GM19463 (cell line): Measurements from ENCODE around the gene S100A7A.

Source experiments
- ATAC-seq: cut with Tn5 transposase; IDR thresholded peaks from one replicate; pipeline ENCODE4 v1.9.1; 2021; ENCODE audit warnings: mild to moderate bottlenecking, moderate library complexity; ENCODE audit not compliant: unreplicated experiment

S100A7A gene

DNA sequence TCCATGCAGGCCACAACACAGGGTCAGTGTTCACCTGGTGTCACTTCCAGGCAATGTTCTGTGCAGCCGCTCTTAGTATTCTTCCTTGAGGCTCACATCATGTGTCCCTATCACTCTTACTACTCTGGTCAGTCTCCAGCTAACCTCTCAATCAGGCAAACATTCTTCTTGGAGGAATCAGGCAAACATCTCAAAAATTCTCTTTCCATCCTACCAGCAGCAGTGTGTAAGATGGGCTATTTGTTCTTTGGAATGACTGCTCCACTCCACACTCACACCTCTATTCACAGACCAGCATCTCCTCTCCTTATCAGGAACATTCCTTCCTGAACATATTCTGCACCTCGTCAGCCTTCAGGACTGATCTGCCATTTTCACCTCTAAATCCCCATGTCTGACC is 4.0 kb downstream of the S100A7A start:
- ATAC-seq: no peak

DNA sequence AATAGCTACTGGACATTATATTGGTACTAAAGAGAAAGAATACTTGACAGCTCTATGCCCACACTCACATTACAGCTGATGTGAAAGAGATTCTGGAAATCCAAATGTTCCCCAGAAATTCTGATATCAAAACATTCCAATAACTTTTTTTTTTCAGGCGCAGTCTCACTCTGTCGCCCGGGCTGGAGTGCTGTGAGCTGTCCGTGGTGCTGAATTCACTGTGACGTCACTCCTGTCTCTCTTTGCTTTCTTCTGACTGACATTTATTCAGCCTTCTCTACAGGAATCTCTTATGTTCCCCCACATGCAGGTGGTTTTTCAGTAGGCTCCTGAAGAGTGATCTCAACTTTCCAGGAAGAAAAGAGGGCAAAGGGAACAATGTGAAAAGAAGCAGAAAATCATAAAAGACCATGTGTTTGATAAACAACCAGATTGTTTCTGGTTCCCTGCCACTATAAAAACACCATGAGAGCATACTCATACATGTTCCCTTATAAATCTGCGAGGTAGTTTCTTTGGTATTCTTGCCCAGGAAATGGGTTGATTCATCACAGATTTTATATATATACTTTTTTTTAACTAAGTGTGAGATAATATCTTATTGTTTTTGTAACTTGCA is 6.2 kb downstream of the S100A7A start:
- ATAC-seq: no peak

DNA sequence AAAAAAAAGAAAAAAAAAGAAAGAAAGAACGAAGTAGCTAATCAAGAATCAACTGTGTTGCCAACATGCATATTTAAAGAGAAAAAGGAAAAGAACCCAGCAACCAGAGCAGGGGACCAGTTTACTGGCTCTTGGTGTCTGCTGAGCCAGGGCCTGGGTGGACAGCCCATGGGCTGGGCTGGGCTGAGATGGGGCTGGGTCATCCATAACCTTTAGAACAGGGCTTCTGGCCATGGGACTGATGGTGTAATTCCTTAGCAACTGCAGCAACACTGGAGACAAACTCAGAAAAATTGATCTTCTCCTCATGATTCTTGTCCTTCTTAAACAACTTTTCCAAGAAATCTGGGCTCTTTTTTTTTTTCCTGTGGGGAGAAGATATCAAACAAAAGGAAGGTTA is 10.5 kb downstream of the S100A7A start:
- no peak for ATAC-seq

DNA sequence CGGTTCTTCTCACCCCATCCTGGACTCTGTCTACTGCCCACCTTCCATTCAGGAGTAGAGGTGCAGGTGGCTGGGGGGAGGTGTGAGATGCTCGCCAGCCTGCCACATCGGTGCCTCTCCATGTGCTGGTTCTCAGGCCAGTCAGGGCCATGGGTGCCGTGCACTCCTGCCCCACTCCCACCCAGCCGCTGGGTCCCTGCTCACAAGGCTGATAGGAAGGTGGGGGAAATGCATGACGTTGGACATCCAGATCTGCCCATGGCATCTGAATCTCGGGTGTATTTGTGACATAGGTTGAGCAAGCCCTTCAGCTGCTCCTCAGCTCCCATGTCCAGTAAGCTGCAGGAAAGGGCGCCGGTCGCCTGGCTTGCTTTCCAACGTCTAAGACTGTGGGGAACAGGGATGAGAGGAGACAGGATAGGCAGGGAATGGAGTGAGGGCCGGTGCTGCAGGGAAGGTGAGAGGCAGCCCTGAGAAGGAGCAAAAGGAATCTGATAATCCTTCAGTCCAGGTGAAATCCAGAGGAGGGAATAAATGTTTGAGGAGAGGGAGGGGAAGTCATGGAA is 11.8 kb downstream of the S100A7A start:
- no peak for ATAC-seq

DNA sequence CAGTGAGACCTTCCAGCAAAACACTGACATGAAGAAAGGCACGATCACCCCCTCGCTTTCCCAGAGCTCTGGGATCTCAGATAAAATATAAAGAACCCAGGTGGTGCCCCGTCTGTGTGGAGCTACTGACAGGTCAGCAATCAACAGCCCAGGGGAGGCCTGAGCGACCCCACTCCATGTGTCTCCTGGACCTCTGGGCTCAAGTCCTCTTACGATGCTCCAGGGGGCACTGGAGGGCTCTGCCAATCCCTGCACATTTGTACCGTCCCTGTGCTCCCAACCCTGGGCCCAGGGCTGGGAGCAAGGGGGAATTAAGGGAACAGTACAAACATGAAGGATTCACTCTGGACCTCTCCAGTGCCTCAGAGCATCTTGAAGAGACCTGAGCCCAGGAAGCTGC is 12.5 kb downstream of the S100A7A start:
- ATAC-seq: no peak

DNA sequence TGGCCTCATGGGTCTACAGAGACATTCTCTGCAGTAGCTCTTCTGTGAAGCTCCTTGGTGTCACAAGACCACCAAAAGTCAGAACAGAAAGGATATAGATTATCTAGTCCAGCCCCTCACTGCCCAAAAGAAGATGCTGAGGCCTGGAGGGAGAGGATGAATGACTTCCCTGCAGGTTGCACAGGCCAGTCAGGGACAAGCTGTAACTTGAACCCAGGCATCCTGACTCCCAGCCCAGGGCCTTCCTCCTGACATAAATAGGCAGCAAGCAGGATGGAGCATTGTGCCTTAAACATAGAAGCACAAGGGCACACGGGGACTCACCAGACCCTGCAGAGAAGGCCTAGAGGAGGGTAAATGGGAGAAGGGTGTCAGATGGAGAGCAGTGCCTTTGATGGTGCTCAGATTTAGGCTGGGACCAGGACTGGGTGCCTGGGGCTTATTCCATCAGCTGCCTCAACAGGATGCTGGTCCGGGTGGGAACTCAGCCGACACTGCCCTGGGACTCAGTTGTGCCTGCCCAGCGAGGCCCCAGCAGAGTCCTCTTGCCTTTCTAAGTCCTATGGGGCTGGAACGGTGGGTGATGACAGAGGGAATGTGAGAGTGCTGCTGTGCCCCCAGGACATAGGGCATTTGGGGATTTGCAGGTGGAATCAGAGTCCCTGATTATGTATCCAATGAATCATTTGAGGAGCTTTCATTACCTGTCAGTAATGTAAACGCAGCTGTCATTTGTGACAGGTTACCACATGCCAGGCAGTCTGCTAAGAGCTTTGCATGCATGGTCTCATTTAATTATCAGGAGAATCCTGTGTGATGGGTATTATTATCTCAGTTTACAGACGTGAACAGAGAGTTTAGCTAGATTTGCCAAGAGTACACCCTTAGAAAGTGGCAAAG is 13.2 kb downstream of the S100A7A start:
- ATAC-seq: no peak

DNA sequence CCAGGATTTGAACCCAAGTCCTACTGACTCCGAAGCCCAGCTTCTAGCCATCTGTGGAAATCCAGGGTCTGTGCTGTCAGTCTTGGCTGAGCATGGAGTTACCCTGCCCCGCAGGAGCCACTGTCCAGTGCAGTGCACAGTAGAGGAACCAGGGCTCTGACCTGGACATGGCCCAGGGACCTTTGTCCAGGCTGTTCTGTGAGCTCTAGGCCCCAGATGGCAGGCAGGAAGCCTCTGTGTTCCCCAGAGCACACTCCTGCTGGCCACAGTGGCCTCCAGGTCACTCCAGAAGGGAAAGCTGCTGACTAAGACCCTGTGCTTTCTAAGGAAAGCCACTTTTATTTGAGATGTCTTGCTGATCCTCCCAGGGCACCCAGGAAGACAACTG is 13.8 kb downstream of the S100A7A start:
- ATAC-seq: no peak

DNA sequence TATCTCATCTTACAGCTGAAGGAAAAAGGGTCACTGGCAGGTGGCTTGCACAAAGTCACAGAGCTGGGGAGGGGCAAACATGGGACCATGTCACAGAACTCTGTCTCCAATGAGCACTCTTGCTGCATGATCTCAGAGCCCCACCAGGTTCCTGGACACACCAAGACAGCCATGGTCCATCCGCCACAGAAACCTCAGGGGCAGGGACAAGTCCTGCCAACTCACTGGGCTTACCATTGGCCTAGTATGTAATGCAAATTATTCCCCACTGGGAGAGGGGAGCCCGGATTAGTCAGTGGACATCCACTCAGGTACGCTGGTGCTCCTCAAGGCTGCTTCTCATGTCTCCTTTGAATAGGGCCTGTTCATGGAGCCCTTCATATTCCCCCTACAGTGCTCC is 14.2 kb downstream of the S100A7A start:
- ATAC-seq: no peak

DNA sequence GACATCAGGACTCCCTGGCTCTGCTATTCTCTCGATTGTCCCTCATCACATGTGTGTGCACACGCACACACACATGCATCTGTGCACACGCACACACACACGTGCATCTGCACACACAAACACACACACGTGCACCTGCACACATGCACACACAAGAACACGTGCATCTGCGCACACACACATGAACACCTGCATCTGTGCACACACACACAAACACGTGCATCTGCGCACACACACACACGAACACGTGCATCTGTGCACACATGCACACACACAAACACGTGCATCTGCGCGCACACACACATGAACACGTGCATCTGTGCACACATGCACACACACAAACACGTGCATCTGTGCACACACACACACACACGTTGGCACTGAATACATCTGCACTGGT is 14.7 kb downstream of the S100A7A start:
- no peak for ATAC-seq

DNA sequence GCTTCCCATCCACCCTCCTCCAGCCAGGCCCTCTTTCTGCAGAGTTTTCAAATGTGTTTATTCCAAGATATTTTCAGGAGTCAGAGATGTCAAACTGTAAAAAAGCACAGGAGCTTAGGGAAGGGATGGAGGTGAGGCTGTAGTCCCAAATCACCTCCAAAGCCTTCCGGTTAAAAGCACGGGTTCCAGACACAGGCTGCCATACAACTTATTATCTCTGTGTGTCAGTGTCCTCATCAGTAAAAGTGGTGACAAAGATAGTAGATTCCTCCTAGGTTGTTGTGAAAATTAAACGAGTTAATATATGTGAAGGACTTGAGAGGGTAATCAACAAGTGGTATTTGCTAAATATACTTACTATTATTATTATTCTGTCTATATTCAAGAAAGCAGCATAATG is 15.1 kb downstream of the S100A7A start:
- ATAC-seq: no peak

DNA sequence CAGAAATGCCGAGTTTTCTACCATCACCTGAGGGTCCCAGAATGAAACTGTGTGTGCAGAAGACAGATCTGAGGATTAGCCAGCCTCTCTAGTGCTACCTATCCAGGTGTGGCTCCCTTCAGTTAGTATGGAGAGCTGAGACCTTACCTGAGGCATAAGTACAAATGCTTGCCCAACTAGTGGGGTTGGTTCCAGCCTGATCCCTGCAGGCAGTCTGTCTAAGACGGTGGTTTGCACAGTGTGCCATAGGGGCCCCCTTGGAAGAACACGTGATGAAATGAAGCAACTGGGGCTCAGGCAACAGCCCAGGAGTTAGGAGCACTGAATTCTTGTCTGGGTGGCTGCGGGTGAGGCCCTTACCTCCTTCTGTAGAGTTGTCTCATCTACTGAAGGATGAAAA is 15.6 kb downstream of the S100A7A start:
- no peak for ATAC-seq

DNA sequence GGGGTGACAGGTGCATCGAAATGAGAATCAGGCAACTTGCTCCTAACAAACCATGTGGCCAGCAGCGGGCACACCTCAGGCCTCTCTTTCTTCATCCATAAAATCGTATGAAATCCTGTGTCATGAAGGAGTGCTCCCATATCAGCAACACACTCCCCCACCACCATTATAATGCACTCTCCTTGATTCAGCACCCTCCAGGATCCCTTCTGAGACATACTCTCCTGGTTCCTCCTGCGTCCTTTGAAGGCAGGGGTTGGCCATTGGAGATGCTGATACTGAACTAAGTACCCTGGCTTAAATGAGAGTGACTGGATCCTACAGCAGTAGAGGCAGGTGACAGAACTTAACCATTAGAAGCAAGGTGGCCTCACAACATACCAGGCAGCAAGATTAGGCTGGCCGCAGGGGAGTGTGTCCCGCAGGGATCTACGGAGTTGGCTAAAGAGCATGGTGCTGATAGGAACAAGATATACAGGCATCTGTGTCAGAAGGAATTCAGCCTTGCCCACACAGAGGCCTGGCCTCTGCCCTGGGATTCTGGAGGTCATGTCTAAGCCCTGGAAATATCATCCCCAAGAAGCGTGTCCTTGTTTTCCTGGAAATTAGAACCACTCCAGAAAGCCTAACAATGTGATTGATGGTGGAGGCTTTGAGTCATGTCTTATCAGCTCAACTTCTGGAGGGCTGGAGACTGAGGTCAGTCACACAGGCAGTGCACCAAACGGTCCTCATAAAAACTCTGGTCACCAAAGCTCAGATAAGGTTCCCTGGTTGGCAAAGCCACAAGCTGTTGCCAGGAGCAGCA is 16.8 kb downstream of the S100A7A start:
- no peak for ATAC-seq

DNA sequence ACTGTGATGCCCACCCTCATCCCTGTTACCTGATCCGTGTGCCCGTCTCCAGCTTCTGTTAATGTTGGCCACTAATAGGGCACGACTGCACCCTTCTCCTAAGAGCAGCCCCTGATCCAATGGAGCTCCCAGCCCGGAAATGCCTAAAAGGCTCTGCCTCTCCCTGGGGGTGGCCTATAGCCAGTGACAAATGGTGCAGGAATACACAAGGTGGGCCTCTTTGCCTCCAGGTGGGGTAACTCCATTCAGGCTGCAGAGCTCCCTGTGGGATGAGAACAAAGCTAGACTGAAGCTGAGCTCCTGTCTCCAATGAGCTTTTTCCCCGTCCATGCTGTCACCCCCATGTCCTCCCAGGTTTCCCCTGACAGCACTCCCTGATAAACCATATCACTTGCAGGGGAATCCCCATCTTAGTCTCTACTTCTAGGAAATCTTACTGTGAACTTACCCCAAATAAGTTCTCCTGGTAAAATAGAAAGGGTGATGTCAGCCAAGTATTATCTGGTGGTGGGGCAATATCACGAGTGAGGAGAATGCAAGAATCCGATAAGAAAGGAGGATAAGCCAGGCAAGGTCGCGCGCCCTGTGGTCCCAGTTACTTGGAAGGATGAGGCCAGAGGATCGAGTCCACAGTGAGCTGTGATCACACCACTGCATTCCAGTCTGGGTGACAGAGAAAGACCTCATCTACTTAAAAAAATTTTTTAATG is 18.6 kb downstream of the S100A7A start:
- no peak for ATAC-seq

DNA sequence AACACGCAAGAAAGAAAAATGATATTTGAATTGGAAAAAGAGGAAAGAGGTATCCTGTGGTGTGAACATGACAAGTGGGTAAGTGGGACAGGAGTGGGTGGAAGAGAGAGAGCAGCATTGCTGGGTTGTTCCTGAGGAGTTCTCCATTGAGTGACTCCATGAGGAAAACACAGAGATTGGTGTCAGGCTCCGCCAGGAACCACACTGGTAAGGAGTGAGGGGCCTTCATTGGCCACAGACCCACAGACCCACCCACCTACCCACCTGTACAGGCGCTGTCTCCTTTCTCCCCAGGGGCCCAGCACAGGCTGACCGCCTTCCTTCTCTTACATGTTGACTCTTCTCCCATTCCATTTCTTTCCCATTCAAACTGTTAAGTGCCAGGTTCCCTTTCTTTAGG is 20.9 kb downstream of the S100A7A start:
- ATAC-seq: no peak

DNA sequence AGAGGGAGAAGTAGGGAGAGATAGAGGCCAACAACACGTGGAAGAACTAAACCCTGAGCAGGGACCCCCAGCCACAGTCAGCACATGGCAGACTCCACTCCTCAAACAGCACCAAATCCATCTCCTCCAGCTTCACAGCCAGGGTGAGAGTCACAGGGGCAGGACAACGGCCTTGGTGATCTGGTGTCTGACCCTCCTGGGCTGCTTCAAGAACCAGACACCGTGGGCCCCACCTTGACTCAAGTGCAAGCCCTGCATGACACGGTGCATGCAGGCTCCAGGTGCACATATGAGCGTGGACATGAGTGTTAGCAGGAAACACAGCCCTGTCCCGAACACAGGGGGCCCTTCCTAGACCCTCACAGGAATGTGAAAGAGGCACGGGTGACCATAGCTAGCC is 22.3 kb downstream of the S100A7A start:
- ATAC-seq: no peak

DNA sequence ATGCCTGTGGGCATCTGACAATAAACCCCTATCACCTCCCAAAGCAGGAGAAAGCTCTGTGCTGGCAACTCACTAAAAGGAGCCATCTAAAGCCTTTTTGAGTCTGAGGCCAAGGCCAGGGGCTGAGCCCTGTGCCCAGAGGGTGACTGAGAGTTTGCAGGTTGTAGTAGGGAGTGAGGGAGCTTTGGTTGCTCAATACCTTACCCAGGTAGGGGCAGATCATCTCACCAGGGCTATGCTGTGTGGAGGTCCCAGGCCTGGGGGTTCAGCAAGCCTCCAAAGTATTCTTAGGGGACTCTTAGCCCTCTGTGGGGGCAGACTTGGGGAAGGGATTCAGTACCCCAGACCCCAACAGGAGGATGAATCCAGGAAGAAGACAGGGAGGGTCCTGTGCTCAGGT is 23.0 kb downstream of the S100A7A start:
- ATAC-seq: no peak

DNA sequence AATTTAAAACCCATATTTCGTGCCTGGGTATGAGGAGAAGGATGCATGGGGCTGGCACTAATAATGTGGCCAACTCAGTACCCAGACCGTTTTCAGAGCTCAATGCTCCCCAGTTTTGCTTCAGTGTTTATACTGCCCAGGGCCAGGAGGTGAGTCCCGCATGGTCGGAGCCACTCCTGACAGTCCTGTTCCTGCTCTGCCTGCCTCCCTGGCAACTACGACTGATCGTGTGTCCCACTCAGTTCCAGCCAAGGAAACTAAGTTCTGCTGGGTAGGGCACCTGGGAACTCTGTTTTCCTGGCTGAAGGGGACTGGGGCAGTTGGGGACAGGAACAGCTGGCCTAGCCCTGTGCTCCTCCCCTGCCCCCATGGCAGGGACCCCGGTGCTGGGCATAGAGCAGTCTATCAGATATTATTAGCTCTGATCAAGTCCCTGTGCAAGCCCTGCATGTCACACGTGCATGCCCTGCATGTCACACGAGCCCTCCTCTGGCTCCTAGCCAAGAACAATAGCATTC is 25.0 kb downstream of the S100A7A start:
- ATAC-seq: no peak

DNA sequence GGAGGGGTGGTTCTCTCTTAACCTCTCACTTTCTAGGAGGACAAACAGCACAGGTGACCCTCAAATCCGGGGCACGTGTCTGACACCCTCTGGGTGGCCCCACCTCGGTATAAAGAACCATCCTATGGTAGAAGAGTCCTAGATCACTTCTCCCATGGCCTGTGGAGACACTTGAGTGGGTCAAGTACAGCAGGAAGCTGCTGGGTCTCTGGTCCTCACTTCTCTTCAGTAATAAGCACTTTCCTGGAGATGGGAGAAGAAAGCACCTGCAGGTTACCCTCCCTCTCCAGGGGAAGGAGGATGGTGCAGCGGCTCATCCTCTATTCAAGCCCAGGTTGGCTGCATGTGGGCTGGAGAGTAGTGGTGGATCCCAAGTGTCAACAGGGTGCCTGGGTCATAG is 27.2 kb downstream of the S100A7A start:
- ATAC-seq: no peak

DNA sequence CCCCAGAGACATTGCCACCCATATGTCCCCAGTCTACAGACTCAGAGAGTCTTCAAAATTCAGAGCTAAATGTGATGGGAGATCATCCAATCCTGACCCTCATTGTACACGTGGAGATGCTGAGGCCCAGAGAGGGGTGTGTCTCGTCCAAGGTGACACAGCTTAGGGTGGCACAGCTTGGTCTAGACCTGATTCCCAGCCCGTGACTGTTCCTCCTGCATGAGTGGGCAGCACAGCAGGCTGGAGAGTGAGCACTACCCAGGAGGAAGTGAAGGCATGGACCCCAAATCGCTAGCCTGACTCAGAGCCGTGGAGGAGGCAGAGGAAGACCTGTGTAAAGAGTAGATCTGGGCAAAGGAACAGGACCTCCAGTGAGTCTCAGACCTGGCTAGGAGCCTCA is 27.8 kb downstream of the S100A7A start:
- no peak for ATAC-seq

DNA sequence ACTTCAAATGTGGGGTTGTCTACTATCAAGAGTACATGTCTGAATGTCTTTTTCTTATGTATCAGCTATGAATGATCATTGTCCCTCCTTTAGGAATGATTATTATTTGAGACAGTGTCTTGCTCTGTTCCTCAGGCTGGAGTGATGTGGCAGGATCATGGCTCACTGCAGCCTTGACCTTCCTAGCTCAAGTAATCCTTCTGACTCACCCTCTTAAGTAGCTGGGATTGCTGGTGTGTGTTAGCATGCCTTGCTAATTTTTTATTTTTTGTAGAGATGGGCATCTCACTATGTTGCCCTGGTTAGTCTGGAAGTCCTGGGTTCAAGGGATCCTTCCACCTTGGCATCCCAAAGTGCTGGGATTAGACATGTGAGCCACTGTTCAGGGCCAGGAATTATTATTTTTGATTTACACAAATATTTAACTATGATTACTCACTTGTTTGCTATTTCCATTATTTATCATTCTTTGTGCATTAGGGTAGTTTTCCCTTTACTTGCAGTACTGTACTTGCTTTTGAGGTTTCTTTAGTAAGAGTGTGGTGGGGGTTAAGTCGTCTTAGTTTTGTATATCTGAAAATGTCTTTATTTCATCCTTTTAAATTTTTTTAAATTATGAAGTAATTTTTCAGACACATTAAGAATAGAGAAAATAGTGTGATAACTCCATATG is 31.3 kb downstream of the S100A7A start:
- ATAC-seq: no peak
